ENCODE measurements around the gene AMOTL1. TPM values are rescaled to one million over a fixed set of nuclear protein-coding genes. Genes with fewer than 3 reads are reported as not detected.

AMOTL1 gene
- total and polyA plus RNA-seq, 2 of the 8 experiments (the other 6 are each of a cell fraction or from before 2014, with no cell fraction given), result 9.0 to 27.6 TPM

GRCh38 chr11:94759522-94759921 is 8.6 kb upstream of the AMOTL1 start:
- POLR2A ChIA-PET (ENCODE audit: partially characterized antibody), result interaction anchor here (0.7 to 1.3 kb wide), 4 partner anchors 10 to 105 kb away, joined by 3 to 4 read pairs (median 3); no protein-coding TSS in a partner anchor
- no peaks in the 10 kb centered on the region for H3K79me2 ChIP-seq (ENCODE audit: control insufficient read depth in 1 of 2, insufficient read depth in 2 of 2, low read length in 2 of 2)
- CTCF ChIA-PET (ENCODE audit: partially characterized antibody), result interaction anchor here (1.4 to 9.3 kb wide), 2 partner anchors 15 to 136 kb away, joined by 4 to 95 read pairs; no protein-coding TSS in a partner anchor

More at GRCh38 chr11:94759522-94759921, 8.6 kb upstream of the AMOTL1 start:
- peaks cover 0 to 1% of the 10 kb centered on the region in 2 experiments for H4K20me1 ChIP-seq (replicated peaks in 1 of 2; ENCODE audit: control insufficient read depth in 1 of 2, insufficient read depth in 2 of 2, low read length in 2 of 2)
- H2AFZ ChIP-seq (ENCODE audit: low read length), result no peak overlapping the region
- no peaks in the 10 kb centered on the region for H3K79me1 ChIP-seq (ENCODE audit: low read depth, low read length)
- H4K8ac ChIP-seq (ENCODE audit: extremely low read depth, insufficient read depth, low read length), result no peak overlapping the region
- peaks cover 0 to 6% (median 5%) of the 10 kb centered on the region in 4 experiments; a peak in 6 of 7 replicates for H3K4me1 ChIP-seq (replicated peaks in 1 of 4; ENCODE audit: control insufficient read depth in 3 of 4, insufficient read depth in 4 of 4, low read length in 3 of 4)
- H4K5ac ChIP-seq (ENCODE audit: insufficient read length, low read depth, low read length), result no peak overlapping the region
- H3K18ac ChIP-seq (ENCODE audit: extremely low read depth, low read length), result no peak overlapping the region
- no peak overlapping the region for H2BK12ac ChIP-seq (ENCODE audit: low read depth, low read length)
- no peak overlapping the region for H4K91ac ChIP-seq (replicated peaks; ENCODE audit: insufficient read length, low read length)
- no peaks in the 10 kb centered on the region for H3K23me2 ChIP-seq (ENCODE audit: low read depth, low read length)
- H3K14ac ChIP-seq (ENCODE audit: insufficient read length), result no peak overlapping the region
- TF ChIP-seq HDAC6 (IDR thresholded peaks at IDR 0.05; ENCODE audit: low read depth, low read length) (no peak), CHD1 (IDR thresholded peaks at IDR 0.05; ENCODE audit: low read depth, low read length) (no peak), RFX5 (IDR thresholded peaks at IDR 0.05; ENCODE audit: borderline replicate concordance, low read depth, low read length) (no peak), KDM1A (IDR thresholded peaks at IDR 0.05; ENCODE audit: borderline replicate concordance, low read length) (no peak), RBBP5 (IDR thresholded peaks at IDR 0.05; ENCODE audit: borderline replicate concordance, low read depth, low read length) (no peak)
- no peak overlapping the region for H3K27ac ChIP-seq (ENCODE audit: low read depth, low read length)
- WGBS, 2 experiments (ENCODE audit: extremely low coverage in 1 of 2, insufficient coverage in 1 of 2, insufficient read length in 1 of 2, insufficient replicate concordance in 2 of 2, low coverage in 1 of 2, low lambda C conversion rate in 2 of 2, missing lambda C conversion rate in 1 of 2), result 92% methylated on average over 2 of the region's 2 CpGs; no CpG with 5 or more reads in 1 of the 2 experiments
- H3K4ac ChIP-seq (replicated peaks; ENCODE audit: insufficient read length, low read depth, low read length), result no peak overlapping the region
- peaks cover 0 to 4% (median 3%) of the 10 kb centered on the region in 4 experiments; a peak in 5 of 7 replicates for H3K27me3 ChIP-seq (replicated peaks in 1 of 4; ENCODE audit: control insufficient read depth in 3 of 4, extremely low read depth in 1 of 4, insufficient read depth in 3 of 4, low read length in 3 of 4)
- no peak overlapping the region for H2BK20ac ChIP-seq (ENCODE audit: low read length)
- no peaks in the 10 kb centered on the region for H3K36me3 ChIP-seq (ENCODE audit: control insufficient read depth in 2 of 4, insufficient read depth in 4 of 4, low read length in 3 of 4)
- DNase-seq (ENCODE audit: low read depth in 1 of 2, low spot score in 2 of 2) (no peak), FAIRE-seq (no peak)
- no peak overlapping the region for H2AK5ac ChIP-seq (ENCODE audit: low read depth, low read length)
- no peak overlapping the region for H3K4me3 ChIP-seq (ENCODE audit: extremely low read depth in 1 of 4, insufficient read depth in 2 of 4, low read depth in 3 of 4, low read length in 4 of 4)
- H3K9me3 ChIP-seq (ENCODE audit: insufficient read depth in 2 of 2, low read depth in 1 of 2, low read length in 1 of 2), result no peaks in the 10 kb centered on the region
- no peak overlapping the region for H3K56ac ChIP-seq (replicated peaks; ENCODE audit: insufficient read length, low read depth, low read length)
- no peak overlapping the region for H3K4me2 ChIP-seq (ENCODE audit: insufficient read depth in 1 of 2, low read depth in 2 of 2, low read length in 2 of 2)
- no peak overlapping the region for H3K9ac ChIP-seq (replicated peaks in 1 of 4; ENCODE audit: extremely low read depth in 1 of 4, low read depth in 3 of 4, low read length in 3 of 4)
- no peak overlapping the region for H2BK120ac ChIP-seq (replicated peaks; ENCODE audit: low read depth, low read length)
- no peak overlapping the region for H2BK5ac ChIP-seq (ENCODE audit: low read depth, low read length)
- no peak overlapping the region for H3K23ac ChIP-seq (ENCODE audit: insufficient read length)
- H2BK15ac ChIP-seq (ENCODE audit: low read length), result no peak overlapping the region
